Trophoblast cell (in vitro differentiated cells and primary cell): ENCODE data around the gene SLC39A9.
"Not testable (repeated sequence)": the region's sequence is repeated elsewhere in the genome, so short reads cannot be mapped to it uniquely, and the experiment has no call there.

ENCODE experiments used
- DNase-seq, 2 donors: peaks; one replicate each; pipeline ENCODE4 v3.0.0-alpha.2; 2016
- H2AFZ ChIP-seq: 2 replicates; pipeline ENCODE4 v1.6.1; 2013; ENCODE audit warnings: low read length, moderate library complexity, mild to moderate bottlenecking; ENCODE audit not compliant: insufficient read depth, poor library complexity
- H2AK5ac ChIP-seq: 2 replicates; pipeline ENCODE4 v1.6.1; 2013; ENCODE audit warnings: mild to moderate bottlenecking, low read length
- H2BK120ac ChIP-seq: 2 replicates; pipeline ENCODE4 v1.6.1; 2013; ENCODE audit warnings: low read length, mild to moderate bottlenecking, moderate library complexity; ENCODE audit not compliant: insufficient read depth, poor library complexity
- H2BK12ac ChIP-seq: 2 replicates; pipeline ENCODE4 v1.6.1; 2013; ENCODE audit warnings: mild to moderate bottlenecking, low read length, moderate library complexity
- H2BK5ac ChIP-seq: 2 replicates; pipeline ENCODE4 v1.6.1; 2013; ENCODE audit warnings: low read length, low read depth, moderate library complexity, mild to moderate bottlenecking; ENCODE audit not compliant: poor library complexity
- H3K14ac ChIP-seq: 2 replicates; pipeline ENCODE4 v1.6.1; 2013; ENCODE audit warnings: mild to moderate bottlenecking, low read length
- H3K18ac ChIP-seq: 2 replicates; pipeline ENCODE4 v1.6.1; 2013; ENCODE audit warnings: mild to moderate bottlenecking, low read length
- H3K23ac ChIP-seq: 2 replicates; pipeline ENCODE4 v1.6.1; 2013; ENCODE audit warnings: low read length
- H3K27ac ChIP-seq: 2 replicates; pipeline ENCODE4 v1.5.1; 2013; ENCODE audit warnings: low read depth, mild to moderate bottlenecking, inconsistent platforms, low read length, moderate library complexity
- H3K27me3 ChIP-seq: 2 replicates; pipeline ENCODE4 v1.6.1; 2013; ENCODE audit warnings: inconsistent platforms, mild to moderate bottlenecking, low read length, moderate library complexity; ENCODE audit not compliant: insufficient read depth
- H3K36me3 ChIP-seq, 2 experiments: 1 replicate in 1 of 2; 2 replicates in 1 of 2; pipeline ENCODE4 v1.6.1; 2013; ENCODE audit warnings: low read length in 2 of 2, mild to moderate bottlenecking in 2 of 2, moderate library complexity in 1 of 2; ENCODE audit not compliant: insufficient read depth in 2 of 2, control insufficient read depth in 1 of 2
- H3K4ac ChIP-seq: 2 replicates; pipeline ENCODE4 v1.6.1; 2013; ENCODE audit warnings: low read depth, mild to moderate bottlenecking, low read length, moderate library complexity
- H3K4me1 ChIP-seq, 2 experiments: 1 replicate in 1 of 2; 2 replicates in 1 of 2; pipeline ENCODE4 v1.6.1; 2013; ENCODE audit warnings: low read length in 2 of 2, mild to moderate bottlenecking in 2 of 2, moderate library complexity in 1 of 2; ENCODE audit not compliant: insufficient read depth in 2 of 2, control insufficient read depth in 1 of 2
- H3K4me2 ChIP-seq: 2 replicates; pipeline ENCODE4 v1.6.1; 2013; ENCODE audit warnings: inconsistent platforms, mild to moderate bottlenecking, low read length, moderate library complexity
- H3K4me3 ChIP-seq: 2 replicates; pipeline ENCODE4 v1.5.1; 2013; ENCODE audit warnings: mild to moderate bottlenecking, low read depth, low read length, inconsistent platforms
- H3K79me1 ChIP-seq: one replicate; pipeline ENCODE4 v1.6.1; 2013; ENCODE audit warnings: low read length
- H3K79me2 ChIP-seq: 2 replicates; pipeline ENCODE4 v1.6.1; 2013; ENCODE audit warnings: low read length, mild to moderate bottlenecking; ENCODE audit not compliant: control insufficient read depth, insufficient read depth, poor library complexity
- H3K9ac ChIP-seq: 2 replicates; pipeline ENCODE4 v1.6.1; 2013; ENCODE audit warnings: mild to moderate bottlenecking, low read length
- H3K9me3 ChIP-seq: 2 replicates; pipeline ENCODE4 v1.6.1; 2013; ENCODE audit warnings: low read depth, mild to moderate bottlenecking, control low read depth, inconsistent platforms, low read length; ENCODE audit not compliant: insufficient read depth
- H4K12ac ChIP-seq: 2 replicates; pipeline ENCODE4 v1.6.1; 2013; ENCODE audit warnings: low read depth, mild to moderate bottlenecking, low read length, moderate library complexity
- H4K8ac ChIP-seq: 2 replicates; pipeline ENCODE4 v1.6.1; 2013; ENCODE audit warnings: low read depth, mild to moderate bottlenecking, low read length, moderate library complexity
- H4K91ac ChIP-seq: one replicate; pipeline ENCODE4 v1.6.1; 2013; ENCODE audit warnings: low read depth, mild to moderate bottlenecking, low read length, moderate library complexity
- whole genome bisulfite sequencing: extraction: QIAGEN DNeasy Blood & Tissue Kit; methylation state at CpG from one replicate; pipeline ENCODE4 v1.1.7; 2013; ENCODE audit warnings: missing lambda C conversion rate; ENCODE audit not compliant: insufficient read length, insufficient coverage; ENCODE audit errors: extremely low coverage; 5-methylcytosine and 5-hydroxymethylcytosine counted together

Gene SLC39A9

DNA sequence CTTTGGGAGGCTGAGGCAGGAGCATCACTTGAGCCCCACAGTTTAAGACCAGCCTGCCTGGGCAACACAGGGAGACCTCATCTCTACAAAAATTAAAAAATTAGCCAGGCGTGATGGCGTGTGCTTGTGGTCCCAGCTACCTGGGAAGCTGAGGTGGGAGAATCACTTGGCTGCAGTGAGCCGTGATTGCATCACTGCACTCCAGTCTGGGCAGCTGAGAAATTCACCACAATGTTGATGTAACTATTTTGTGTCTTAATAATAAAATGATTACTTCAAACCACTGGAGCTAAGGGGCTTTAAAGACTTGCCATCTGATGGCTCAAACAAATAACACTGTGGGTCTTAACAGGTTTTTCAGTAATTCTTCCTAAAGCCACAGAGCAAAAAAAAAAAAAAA is 11.2 kb upstream of the SLC39A9 start:
- Histone ChIP-seq H3K27me3 (no peaks in the 10 kb centered on the region), H2AFZ (no peak overlapping the region), H2BK5ac (no peak overlapping the region), H4K91ac (no peak overlapping the region), H3K27ac (no peak overlapping the region), H3K4me1 (no peaks in the 10 kb centered on the region), H3K79me1 (no peaks in the 10 kb centered on the region), H3K36me3 (peaks cover 21 to 34% of the 10 kb centered on the region in 2 experiments), H3K14ac (no peak overlapping the region), H4K8ac (no peak overlapping the region), H2BK120ac (no peak overlapping the region), H3K4me2 (no peak overlapping the region), H3K4me3 (no peak overlapping the region), H3K23ac (no peak overlapping the region), H3K4ac (peak overlapping the region; percentile 55), H3K18ac (no peak overlapping the region), H3K9ac (no peak overlapping the region), H4K12ac (no peak overlapping the region), H2BK12ac (no peak overlapping the region), H2AK5ac (no peak overlapping the region), H3K9me3 (no peaks in the 10 kb centered on the region), H3K79me2 (peaks cover 3% of the 10 kb centered on the region)
- DNase-seq, result no peak
- no CpG with 5 or more reads among the region's 3 CpGs for WGBS

DNA sequence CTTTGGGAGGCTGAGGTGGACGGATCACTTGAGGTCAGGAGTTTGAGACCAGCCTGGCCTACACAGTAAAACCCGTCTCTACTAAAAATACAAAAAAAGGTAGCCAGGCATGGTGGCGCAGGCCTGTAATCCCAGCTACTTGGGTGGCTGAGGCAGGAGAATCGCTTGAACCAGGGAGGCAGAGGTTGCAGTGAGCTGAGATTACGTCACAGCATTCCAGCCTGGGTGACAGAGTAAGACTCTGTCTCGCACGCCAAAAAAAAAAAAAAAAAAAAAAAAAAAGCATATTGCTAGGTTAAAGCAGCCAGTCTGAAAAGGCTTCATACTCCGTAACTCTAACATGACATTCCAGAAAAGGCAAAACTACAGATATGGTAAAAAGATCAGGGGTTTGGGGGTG is 7.1 kb upstream of the SLC39A9 start:
- H3K79me1 ChIP-seq, H3K14ac ChIP-seq, H4K8ac ChIP-seq, H3K18ac ChIP-seq, H3K4me2 ChIP-seq, H3K9me3 ChIP-seq, H3K27ac ChIP-seq, H2BK5ac ChIP-seq, H4K12ac ChIP-seq, H2AFZ ChIP-seq, H2BK120ac ChIP-seq, H3K4me3 ChIP-seq, H2BK12ac ChIP-seq, H3K9ac ChIP-seq, H4K91ac ChIP-seq, H3K4me1 ChIP-seq, H3K23ac ChIP-seq, H3K27me3 ChIP-seq, H3K4ac ChIP-seq, H2AK5ac ChIP-seq, H3K79me2 ChIP-seq: not testable (repeated sequence)
- H3K36me3 ChIP-seq, result peaks cover 35 to 47% of the 10 kb centered on the region in 2 experiments
- peak; percentile 3 to 60 for DNase-seq
- no CpG with 5 or more reads among the region's 8 CpGs for WGBS

DNA sequence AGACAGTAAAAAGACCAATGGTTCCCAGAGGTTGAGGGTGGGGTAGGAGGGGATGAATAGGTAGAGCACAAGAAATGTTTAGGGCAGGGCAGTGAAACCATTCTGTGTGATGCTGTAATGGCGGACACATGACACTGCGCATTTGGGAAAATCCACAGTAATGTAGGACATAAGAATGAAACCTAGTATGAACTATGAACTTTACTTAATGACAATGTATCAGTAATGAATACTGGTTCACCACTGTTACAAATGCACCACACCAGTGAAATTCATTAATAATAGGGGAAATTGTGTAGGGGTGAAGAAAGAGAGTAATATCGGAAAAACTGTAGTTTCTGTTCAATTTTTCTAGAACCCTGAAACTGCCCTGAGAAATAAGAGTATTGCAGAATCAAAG is 6.0 kb upstream of the SLC39A9 start:
- no peak for DNase-seq
- H2BK12ac ChIP-seq, result no peak overlapping the region

DNA sequence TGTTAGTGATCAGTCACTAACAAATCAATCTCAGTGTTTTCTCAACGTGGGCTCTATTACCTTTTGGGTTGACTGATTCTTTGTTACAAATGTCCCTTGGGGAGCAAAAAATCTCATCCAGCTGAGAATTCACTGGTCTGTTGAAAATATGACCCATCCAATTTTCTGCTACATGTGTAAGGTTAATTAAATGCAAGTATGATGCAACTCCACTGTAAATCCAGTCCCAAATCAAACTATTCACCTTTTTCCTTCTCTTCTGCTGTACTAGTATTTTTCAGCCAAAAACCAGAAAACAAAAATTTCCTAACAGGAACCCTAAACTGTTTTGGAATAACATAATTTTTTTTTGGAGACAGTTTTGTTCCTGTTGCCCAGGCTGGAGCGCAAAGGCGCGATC is 2.6 kb upstream of the SLC39A9 start:
- no peak overlapping the region for H3K4me3 ChIP-seq
- no peak overlapping the region for H4K8ac ChIP-seq
- no peak overlapping the region for H3K4me2 ChIP-seq
- peaks cover 18% of the 10 kb centered on the region for H3K79me2 ChIP-seq
- peaks cover 21 to 30% of the 10 kb centered on the region in 2 experiments for H3K36me3 ChIP-seq
- no peak overlapping the region for H4K12ac ChIP-seq
- H2BK5ac ChIP-seq, result no peak overlapping the region
- H3K9ac ChIP-seq, result no peak overlapping the region
- peak overlapping the region; percentile 29 for H3K4ac ChIP-seq
- H4K91ac ChIP-seq, result no peak overlapping the region
- DNase-seq, result no peak
- H3K9me3 ChIP-seq, result no peaks in the 10 kb centered on the region
- H3K4me1 ChIP-seq, result peaks cover 3 to 13% of the 10 kb centered on the region in 2 experiments
- no peak overlapping the region for H2AFZ ChIP-seq
- H3K79me1 ChIP-seq, result peaks cover 9% of the 10 kb centered on the region
- no peak overlapping the region for H2BK12ac ChIP-seq
- no peak overlapping the region for H3K23ac ChIP-seq
- no peaks in the 10 kb centered on the region for H3K27me3 ChIP-seq
- H2AK5ac ChIP-seq, result no peak overlapping the region
- no peak overlapping the region for H2BK120ac ChIP-seq
- H3K18ac ChIP-seq, result no peak overlapping the region
- no peak overlapping the region for H3K27ac ChIP-seq
- no peak overlapping the region for H3K14ac ChIP-seq
- no CpG with 5 or more reads among the region's 4 CpGs for WGBS

More for the DNA sequence above, 6.0 kb upstream of the SLC39A9 start:
- Histone ChIP-seq H4K91ac (no peak overlapping the region), H3K4ac (no peak overlapping the region), H3K18ac (no peak overlapping the region), H3K23ac (no peak overlapping the region), H2AFZ (no peak overlapping the region), H4K8ac (no peak overlapping the region), H2BK120ac (no peak overlapping the region), H3K36me3 (peaks cover 32 to 44% of the 10 kb centered on the region in 2 experiments), H3K79me2 (peaks cover 7% of the 10 kb centered on the region), H3K79me1 (no peaks in the 10 kb centered on the region), H3K27ac (no peak overlapping the region), H3K4me1 (peaks cover 0 to 4% of the 10 kb centered on the region in 2 experiments), H3K4me2 (no peak overlapping the region), H2AK5ac (no peak overlapping the region), H4K12ac (no peak overlapping the region), H3K9ac (no peak overlapping the region), H3K27me3 (no peaks in the 10 kb centered on the region), H3K9me3 (no peaks in the 10 kb centered on the region), H2BK5ac (no peak overlapping the region), H3K4me3 (no peak overlapping the region), H3K14ac (no peak overlapping the region)
- WGBS, result no CpG with 5 or more reads among the region's 3 CpGs
